SK-N-MC (cell line): ENCODE measurements around the gene FAM47E.

Experiments
- EZH2 ChIP-seq: fragments of 200-600 bp; sonication (generic); IDR thresholded peaks from one replicate; pipeline ENCODE4 v1.6.1; 2017; ENCODE audit warnings: antibody characterized with exemption
- FOXP2 ChIP-seq: optimal IDR thresholded peaks from 2 replicates; pipeline ENCODE3; 2011; ENCODE audit warnings: mild to moderate bottlenecking, moderate library complexity; ENCODE audit not compliant: insufficient read depth; ENCODE audit errors: extremely low read length, control extremely low read depth
- POLR2AphosphoS5 ChIP-seq: IDR thresholded peaks from 2 replicates; pipeline ENCODE4 v1.6.1; 2012; ENCODE audit warnings: mild to moderate bottlenecking, low read depth, low read length, borderline replicate concordance

GRCh38 chr4:76279462-76279861, 27.9 kb downstream of the FAM47E start:
- no peak for TF ChIP-seq EZH2
- TF ChIP-seq POLR2AphosphoS5 = no peak
- TF ChIP-seq FOXP2 = no peak
